ENCODE results near the gene ACTL6B. TPM values are rescaled to one million over a fixed set of nuclear protein-coding genes. Genes with fewer than 3 reads are reported as not detected.

Gene ACTL6B
- total and polyA plus RNA-seq, 4 experiments from 2014 or later = not detected

DNA sequence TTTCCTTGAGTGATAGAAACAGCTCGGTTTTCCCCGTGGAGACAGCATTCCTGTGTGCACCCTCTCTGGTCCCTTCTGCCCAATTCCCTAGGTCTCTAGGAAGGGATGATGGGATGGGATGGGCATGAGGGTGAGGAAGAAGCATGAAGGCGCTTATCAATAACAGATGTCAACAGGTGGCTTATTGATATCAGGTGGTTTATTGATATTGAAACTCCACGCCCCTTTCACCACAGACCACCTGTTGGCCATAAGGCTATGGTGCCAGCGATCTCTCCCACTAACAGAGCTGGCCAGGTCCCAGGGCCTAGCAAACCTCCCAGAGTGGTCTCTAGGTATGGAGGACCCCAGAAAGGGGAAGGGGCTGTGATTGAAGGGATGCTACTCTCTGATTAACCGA, 36.0 kb downstream of the ACTL6B start:
- intact Hi-C loops (cut with micrococcal nuclease) = no loop called here

GRCh38 chr7:100614308-100614861, 41.9 kb downstream of the ACTL6B start:
- H3K9me3 ChIP-seq (ENCODE audit: control insufficient read depth in 1 of 2, low read length in 2 of 2) = no peaks in the 10 kb centered on the region
- Mint-ChIP-seq H3K4me1 (peaks cover 14 to 30% (median 20%) of the 10 kb centered on the region in 4 donors), H3K36me3 (peaks cover 0 to 11% of the 10 kb centered on the region in 2 donors), H3K4me3 (peak overlapping the region in 3 of 8 donors; percentile 88 to 92 (median 92)), H3K27ac (peak overlapping the region in 3 of 7 donors; percentile 2 to 43 (median 19)), H3K27me3 (no peaks in the 10 kb centered on the region), H3K9me3 (peaks cover 0 to 2% (median 0%) of the 10 kb centered on the region in 8 donors)
- ChIA-PET POLR2A (ENCODE audit: partially characterized antibody) (interaction anchor here (1.1 to 5.2 kb wide), 8 partner anchors 11 to 75 kb away, joined by 4 to 103 read pairs (median 36); partner anchors contain the start of genes FBXO24, GNB2, LRCH4 and PCOLCE), CTCF (ENCODE audit: partially characterized antibody) (interaction anchor here (0.7 to 5.1 kb wide), 7 partner anchors 9 to 112 kb away, joined by 3 to 52 read pairs (median 8); partner anchors contain the start of gene POP7)
- peaks cover 18% of the 10 kb centered on the region for H3K4me1 ChIP-seq (ENCODE audit: insufficient read depth, low read length)
- intact Hi-C loops (cut with micrococcal nuclease) = no loop called here
- H3K27me3 ChIP-seq (ENCODE audit: insufficient read depth, low read length) = no peaks in the 10 kb centered on the region
- no peaks in the 10 kb centered on the region for H3K36me3 ChIP-seq (ENCODE audit: insufficient read depth, low read length)
- no peak overlapping the region for H3K27ac ChIP-seq (ENCODE audit: low read depth, low read length)
- no peak for DNase-seq
- no peak overlapping the region for H3K4me3 ChIP-seq (ENCODE audit: low read length in 2 of 2)

More for the DNA sequence above, 36.0 kb downstream of the ACTL6B start:
- Histone ChIP-seq H3K4me3 (ENCODE audit: low read length in 2 of 2) (no peak overlapping the region), H3K27me3 (ENCODE audit: insufficient read depth, low read length) (no peaks in the 10 kb centered on the region), H3K36me3 (ENCODE audit: insufficient read depth, low read length) (no peaks in the 10 kb centered on the region), H3K4me1 (ENCODE audit: insufficient read depth, low read length) (peaks cover 6% of the 10 kb centered on the region), H3K9me3 (ENCODE audit: control insufficient read depth in 1 of 2, low read length in 2 of 2) (no peaks in the 10 kb centered on the region), H3K27ac (ENCODE audit: low read depth, low read length) (no peak overlapping the region)
- CTCF ChIA-PET (ENCODE audit: partially characterized antibody) = no interaction called here
- Mint-ChIP-seq H3K27me3 (no peaks in the 10 kb centered on the region), H3K36me3 (peaks cover 4 to 6% of the 10 kb centered on the region in 2 donors), H3K27ac (peak overlapping the region in 1 of 7 donors; percentile 35), H3K4me3 (no peak overlapping the region), H3K9me3 (no peaks in the 10 kb centered on the region), H3K4me1 (peaks cover under 1 to 10% (median 4%) of the 10 kb centered on the region in 4 donors)
- POLR2A ChIA-PET (ENCODE audit: partially characterized antibody) = no interaction called here
- no peak for DNase-seq

DNA sequence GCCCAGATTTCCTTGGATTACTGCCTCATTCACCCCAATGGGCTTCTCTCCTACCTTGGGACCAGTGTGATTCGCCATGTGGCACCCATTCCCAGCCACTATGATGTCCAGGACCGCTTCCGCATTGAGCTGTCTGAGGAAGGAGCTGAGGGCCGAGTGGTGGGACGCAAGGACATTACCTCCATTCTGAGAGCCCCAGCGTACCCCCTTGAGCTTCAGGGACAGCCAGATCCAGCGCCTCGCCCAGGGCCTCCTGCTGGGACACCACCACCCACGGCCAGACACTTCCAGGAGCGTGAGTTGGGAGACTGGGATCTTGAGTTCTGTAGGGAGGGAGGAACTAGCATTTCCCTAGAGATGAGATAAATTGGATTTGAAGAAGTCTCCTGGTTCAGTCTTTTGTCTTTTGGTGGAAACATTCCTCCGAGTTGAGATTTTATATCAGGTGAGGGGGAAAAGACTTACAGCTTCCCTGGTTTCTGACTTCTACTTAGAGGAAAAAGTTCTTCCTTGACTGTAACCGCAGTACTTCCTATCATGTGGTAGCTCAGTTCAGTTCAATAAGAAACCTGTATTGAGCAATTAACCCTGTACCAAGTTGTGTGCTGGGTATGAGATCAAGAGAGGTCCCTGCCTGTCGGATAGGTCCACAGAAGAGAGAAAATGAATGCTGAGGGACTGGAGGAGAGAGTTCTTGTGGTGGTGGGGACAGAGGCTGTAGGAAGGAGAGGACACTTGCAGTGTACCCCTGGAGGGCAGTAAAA, 42.7 kb downstream of the ACTL6B start:
- H3K4me1 ChIP-seq (ENCODE audit: insufficient read depth, low read length) = peaks cover 18% of the 10 kb centered on the region
- no peaks in the 10 kb centered on the region for H3K27me3 ChIP-seq (ENCODE audit: insufficient read depth, low read length)
- peak in 1 of 5 donors; percentile 19 for DNase-seq
- POLR2A ChIA-PET (ENCODE audit: partially characterized antibody) = interaction anchor here (1.0 to 5.2 kb wide), 17 partner anchors 8 to 184 kb away, joined by 3 to 103 read pairs (median 14); partner anchors contain the start of genes FBXO24, GIGYF1, GNB2 and LRCH4
- peak overlapping the region; percentile 85 for H3K27ac ChIP-seq (ENCODE audit: low read depth, low read length)
- Mint-ChIP-seq H3K27me3 (no peaks in the 10 kb centered on the region), H3K4me3 (peak overlapping the region; percentile 60 to 92 (median 89)), H3K4me1 (peaks cover 14 to 30% (median 21%) of the 10 kb centered on the region in 4 donors), H3K9me3 (peaks cover 0 to 2% (median 0%) of the 10 kb centered on the region in 8 donors), H3K27ac (peak overlapping the region; percentile 2 to 96 (median 63)), H3K36me3 (peaks cover 0 to 11% of the 10 kb centered on the region in 2 donors)
- CTCF ChIA-PET (ENCODE audit: partially characterized antibody) = interaction anchor here (0.6 to 5.1 kb wide), 9 partner anchors 8 to 113 kb away, joined by 3 to 52 read pairs (median 6); partner anchors contain the start of genes FBXO24, LRCH4 and POP7
- intact Hi-C loops (cut with micrococcal nuclease) = no loop called here
- no peaks in the 10 kb centered on the region for H3K9me3 ChIP-seq (ENCODE audit: control insufficient read depth in 1 of 2, low read length in 2 of 2)
- peak overlapping the region in 1 of 2 donors; percentile 34 for H3K4me3 ChIP-seq (ENCODE audit: low read length in 2 of 2)
- no peaks in the 10 kb centered on the region for H3K36me3 ChIP-seq (ENCODE audit: insufficient read depth, low read length)

GRCh38 chr7:100612730-100613390, 43.4 kb downstream of the ACTL6B start:
- peaks cover 18% of the 10 kb centered on the region for H3K4me1 ChIP-seq (ENCODE audit: insufficient read depth, low read length)
- Mint-ChIP-seq H3K27ac (peak overlapping the region in 5 of 7 donors; percentile 90 to 96 (median 92)), H3K36me3 (peaks cover 0 to 11% of the 10 kb centered on the region in 2 donors), H3K27me3 (no peaks in the 10 kb centered on the region), H3K4me1 (peaks cover 14 to 30% (median 21%) of the 10 kb centered on the region in 4 donors), H3K4me3 (peak overlapping the region; percentile 89 to 99 (median 91)), H3K9me3 (peaks cover 0 to 2% (median 0%) of the 10 kb centered on the region in 8 donors)
- no peaks in the 10 kb centered on the region for H3K36me3 ChIP-seq (ENCODE audit: insufficient read depth, low read length)
- intact Hi-C loops (cut with micrococcal nuclease) = loop anchor here (1.0 kb wide), 6 partner anchors 9 to 239 kb away; partner anchors contain the start of genes FBXO24, GNB2, LRCH4 and SLC12A9
- ChIA-PET POLR2A (ENCODE audit: partially characterized antibody) (interaction anchor here (0.6 to 5.2 kb wide), 33 partner anchors 9 to 405 kb away, joined by 3 to 103 read pairs (median 5); partner anchors contain the start of genes AGFG2, FBXO24, GIGYF1 and GNB2), CTCF (ENCODE audit: partially characterized antibody) (interaction anchor here (0.7 to 5.1 kb wide), 15 partner anchors 9 to 482 kb away, joined by 3 to 52 read pairs (median 4); partner anchors contain the start of genes FBXO24, LRCH4 and POP7)
- H3K27ac ChIP-seq (ENCODE audit: low read depth, low read length) = peak overlapping the region; percentile 85
- H3K9me3 ChIP-seq (ENCODE audit: control insufficient read depth in 1 of 2, low read length in 2 of 2) = no peaks in the 10 kb centered on the region
- H3K4me3 ChIP-seq (ENCODE audit: low read length in 2 of 2) = peak overlapping the region; percentile 74 to 96
- no peaks in the 10 kb centered on the region for H3K27me3 ChIP-seq (ENCODE audit: insufficient read depth, low read length)
- DNase-seq = peak in 2 of 5 donors; percentile 21 to 31

GRCh38 chr7:100611983-100612729, 44.1 kb downstream of the ACTL6B start, which contains the start of gene MOSPD3:
TSS of gene MOSPD3 (plus strand) at chr7:100612540. CDS start at chr7:100612792, 252 bp downstream.
- CTCF ChIA-PET (ENCODE audit: partially characterized antibody) = interaction anchor here (0.7 to 5.1 kb wide), 15 partner anchors 8 to 481 kb away, joined by 3 to 52 read pairs (median 4); partner anchors contain the start of genes FBXO24, LRCH4 and POP7
- DNase-seq = peak; percentile 98 to 99 (median 98)
- peaks cover 18% of the 10 kb centered on the region for H3K4me1 ChIP-seq (ENCODE audit: insufficient read depth, low read length)
- POLR2A ChIA-PET (ENCODE audit: partially characterized antibody) = interaction anchor here (0.6 to 5.2 kb wide), 36 partner anchors 9 to 485 kb away, joined by 3 to 103 read pairs (median 4); partner anchors contain the start of genes AGFG2, FBXO24, GIGYF1 and GNB2
- intact Hi-C loops (cut with micrococcal nuclease) = loop anchor here (1.0 kb wide), 6 partner anchors 8 to 240 kb away; partner anchors contain the start of genes FBXO24, GNB2, LRCH4 and SLC12A9
- Mint-ChIP-seq H3K9me3 (peaks cover 0 to 2% (median 0%) of the 10 kb centered on the region in 8 donors), H3K36me3 (peaks cover 0 to 11% of the 10 kb centered on the region in 2 donors), H3K27me3 (no peaks in the 10 kb centered on the region), H3K4me3 (peak within 1 kb of the TSS; percentile 96 to 100 (median 98)), H3K4me1 (peaks cover 14 to 32% (median 24%) of the 10 kb centered on the region in 4 donors), H3K27ac (peak within 1 kb of the TSS; percentile 96 to 100 (median 100))
- peak within 1 kb of the TSS; percentile 85 for H3K27ac ChIP-seq (ENCODE audit: low read depth, low read length)
- peak within 1 kb of the TSS; percentile 74 to 96 for H3K4me3 ChIP-seq (ENCODE audit: low read length in 2 of 2)
- no peaks in the 10 kb centered on the region for H3K36me3 ChIP-seq (ENCODE audit: insufficient read depth, low read length)
- H3K27me3 ChIP-seq (ENCODE audit: insufficient read depth, low read length) = no peaks in the 10 kb centered on the region
- no peaks in the 10 kb centered on the region for H3K9me3 ChIP-seq (ENCODE audit: control insufficient read depth in 1 of 2, low read length in 2 of 2)

DNA sequence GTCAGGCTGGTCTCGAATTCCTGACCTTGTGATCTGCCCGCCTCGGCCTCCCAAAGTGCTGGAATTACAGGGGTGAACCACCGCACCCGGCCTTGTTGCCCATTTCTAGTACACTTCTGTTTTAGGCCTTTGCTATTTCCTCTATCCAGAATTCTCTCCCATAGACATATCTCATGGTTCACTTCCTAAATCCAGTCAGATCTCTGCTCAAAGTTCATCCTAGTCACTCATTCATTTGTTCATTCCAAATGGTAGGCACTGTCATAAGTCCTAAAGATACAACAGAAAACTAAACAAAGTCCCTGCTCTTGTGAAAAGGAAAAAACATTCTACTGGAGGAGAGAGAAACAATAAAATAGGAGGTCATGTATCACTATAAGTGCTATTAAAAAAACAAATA, 46.3 kb downstream of the ACTL6B start:
- Histone ChIP-seq H3K27me3 (ENCODE audit: insufficient read depth, low read length) (no peaks in the 10 kb centered on the region), H3K4me3 (ENCODE audit: low read length in 2 of 2) (no peak overlapping the region), H3K27ac (ENCODE audit: low read depth, low read length) (no peak overlapping the region), H3K9me3 (ENCODE audit: control insufficient read depth in 1 of 2, low read length in 2 of 2) (no peaks in the 10 kb centered on the region), H3K36me3 (ENCODE audit: insufficient read depth, low read length) (no peaks in the 10 kb centered on the region), H3K4me1 (ENCODE audit: insufficient read depth, low read length) (peaks cover 26% of the 10 kb centered on the region)
- ChIA-PET CTCF (ENCODE audit: partially characterized antibody) (interaction anchor here (4.8 to 5.1 kb wide), 2 partner anchors 82 to 95 kb away, joined by 19 to 28 read pairs; partner anchors contain the start of gene POP7), POLR2A (ENCODE audit: partially characterized antibody) (no interaction called here)
- DNase-seq = no peak
- Mint-ChIP-seq H3K27me3 (no peaks in the 10 kb centered on the region), H3K4me1 (peaks cover 17 to 45% (median 30%) of the 10 kb centered on the region in 4 donors), H3K36me3 (peaks cover 0 to 8% of the 10 kb centered on the region in 2 donors), H3K9me3 (peaks cover 0 to 2% (median 0%) of the 10 kb centered on the region in 8 donors), H3K27ac (peak overlapping the region in 4 of 7 donors; percentile 21 to 96 (median 75)), H3K4me3 (peak overlapping the region in 2 of 8 donors; percentile 40)
- intact Hi-C loops (cut with micrococcal nuclease) = no loop called here
